ENCODE measurements around the gene OSBPL7.

Gene OSBPL7

DNA sequence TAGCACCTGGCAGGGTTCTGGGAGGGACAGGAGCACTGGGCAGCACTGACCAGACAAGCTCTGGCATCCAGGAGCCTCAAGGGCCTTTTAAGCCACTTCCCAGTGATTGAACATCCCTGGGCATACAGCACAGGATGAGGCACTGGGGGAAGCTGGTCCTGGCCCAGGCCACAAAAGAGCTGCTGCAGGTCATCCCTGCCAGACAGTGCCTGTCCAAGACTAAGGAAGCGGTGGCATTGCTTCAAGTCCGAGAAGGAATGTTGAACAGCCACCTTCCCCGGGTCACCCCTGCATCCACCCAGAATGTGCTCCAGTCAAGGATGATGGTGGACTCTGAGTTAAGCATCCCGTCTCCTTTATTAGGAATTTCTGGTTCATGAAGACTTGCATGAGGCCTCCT is 1.2 kb upstream of the OSBPL7 start:
- no peak for DNase-seq

DNA sequence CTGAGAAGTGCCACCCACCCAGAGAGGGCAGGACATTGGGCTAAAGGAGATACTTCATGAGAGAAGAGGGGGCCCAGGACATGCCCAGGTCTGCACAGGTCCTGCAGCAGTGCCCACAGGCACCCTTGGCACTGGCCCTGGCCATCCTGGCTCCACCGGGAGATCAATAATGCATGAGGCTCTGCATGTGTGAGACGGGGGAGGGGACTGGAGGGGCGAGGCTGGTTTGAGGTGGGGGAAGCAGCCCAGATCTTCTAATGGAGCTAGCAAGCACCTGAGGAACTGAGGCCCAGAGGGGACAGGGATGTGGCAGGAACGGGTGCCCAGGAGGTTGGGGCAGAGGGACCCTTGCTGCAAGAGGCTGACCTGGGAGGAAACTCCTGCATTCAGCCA is 567 bp downstream of the OSBPL7 start:
- no peak for DNase-seq

DNA sequence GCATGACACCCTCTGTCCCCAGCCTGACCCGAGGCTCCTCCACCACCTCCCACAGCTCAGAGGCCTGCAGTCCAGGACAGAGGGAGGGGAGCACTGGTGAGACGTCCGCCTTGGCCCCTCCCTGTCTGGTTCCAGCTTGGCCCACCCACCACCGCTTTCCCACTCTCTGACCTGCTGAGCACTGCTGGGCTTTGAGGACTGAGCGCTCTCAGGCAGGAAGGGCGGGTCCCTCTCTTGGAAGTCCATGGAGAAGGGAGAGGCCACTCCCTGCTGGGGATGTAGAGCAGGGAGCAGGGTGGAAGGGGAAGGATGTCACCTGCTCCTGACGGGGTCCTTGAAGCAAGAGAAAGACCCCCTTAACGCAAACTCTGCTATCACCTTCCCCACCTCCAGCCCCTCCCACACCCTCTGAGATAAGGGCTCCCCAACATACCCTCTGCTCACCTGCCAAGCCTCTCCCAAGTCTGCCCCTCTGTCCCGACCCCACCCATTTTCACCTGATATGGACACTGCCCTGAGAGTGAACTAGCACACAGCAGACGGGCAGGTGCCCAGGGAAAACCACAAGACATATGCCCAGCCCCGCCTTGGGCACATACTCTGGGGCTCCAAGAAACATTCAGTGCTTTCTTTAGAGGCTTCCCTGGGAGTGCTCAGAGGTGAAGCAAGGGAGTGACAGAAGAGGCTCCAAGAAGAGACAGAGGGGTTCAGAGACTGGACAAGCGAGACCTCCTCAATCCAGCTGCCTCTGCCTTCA is 1.4 kb downstream of the OSBPL7 start:
- DNase-seq: no peak

DNA sequence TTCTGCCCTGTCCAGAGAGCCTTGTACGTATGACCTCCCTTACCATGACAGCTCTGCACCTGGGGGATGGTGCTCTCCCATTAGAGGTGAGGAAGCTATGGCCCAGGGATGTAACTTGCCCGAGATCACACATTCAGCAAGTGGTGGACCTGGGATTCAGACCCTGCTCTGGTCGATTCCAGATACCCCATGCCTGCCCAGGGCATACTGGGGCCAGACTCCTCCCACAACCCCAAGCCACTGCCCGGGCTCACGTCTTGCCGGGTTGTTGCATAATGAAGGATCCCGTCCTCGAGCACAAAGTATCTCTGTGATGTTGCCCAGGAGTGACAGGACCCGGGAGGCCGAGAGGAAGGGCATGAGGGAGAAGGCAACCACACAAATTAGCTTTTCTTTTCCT is 2.1 kb downstream of the OSBPL7 start:
- no peak for DNase-seq

DNA sequence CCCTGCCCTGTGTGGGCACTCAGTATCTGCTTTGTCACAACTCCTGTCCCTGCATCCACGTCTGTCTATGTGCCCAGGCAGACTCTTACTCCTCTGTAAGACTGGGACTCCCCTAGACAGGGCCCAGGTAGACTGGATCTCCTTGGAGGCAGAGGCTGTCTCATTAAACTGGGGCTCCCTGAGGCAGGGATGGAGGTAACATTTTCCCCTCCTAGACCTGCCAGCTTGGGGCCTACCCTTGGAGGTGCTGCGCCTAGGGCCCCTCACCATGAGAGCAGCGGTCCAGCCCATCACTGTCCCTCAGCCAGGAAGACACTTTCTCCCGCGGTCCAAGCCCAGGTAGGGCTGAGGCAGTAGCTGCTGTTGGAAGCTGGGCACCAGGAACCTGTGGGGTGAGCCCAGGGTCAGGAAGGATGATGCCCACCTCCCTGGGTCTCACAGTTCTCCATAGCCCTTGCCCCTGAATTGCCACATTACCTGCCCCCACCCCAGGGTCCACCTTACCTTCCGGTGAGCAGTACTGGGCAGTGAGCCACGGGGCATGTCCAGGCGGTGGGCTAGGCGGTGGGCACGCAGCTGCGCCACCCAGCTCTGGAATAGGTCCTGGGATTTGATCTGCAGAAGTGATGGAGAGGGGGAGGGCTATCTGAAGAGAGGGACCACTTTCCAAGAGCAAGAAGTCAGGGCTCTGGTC is 3.4 kb downstream of the OSBPL7 start:
- DNase-seq: no peak

DNA sequence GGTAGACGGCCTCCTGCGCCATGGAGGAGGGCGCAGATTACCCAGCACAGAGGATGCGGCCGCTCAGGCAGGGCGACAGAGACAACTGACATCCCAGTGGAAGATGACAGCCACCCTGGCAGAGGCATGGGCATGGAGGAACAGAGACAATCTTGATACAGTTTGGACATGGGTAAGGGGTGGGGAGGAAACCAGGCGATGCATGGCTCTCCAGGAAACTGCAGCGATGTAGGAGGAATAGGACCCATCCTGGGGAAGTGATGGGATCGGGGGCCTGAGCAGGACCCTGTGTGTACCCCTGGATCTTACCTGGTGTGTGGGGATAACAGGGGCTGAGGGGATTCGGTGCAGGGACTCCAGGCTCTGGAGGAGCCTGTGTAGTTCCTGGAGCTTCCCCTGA is 4.6 kb downstream of the OSBPL7 start:
- no peak for DNase-seq

DNA sequence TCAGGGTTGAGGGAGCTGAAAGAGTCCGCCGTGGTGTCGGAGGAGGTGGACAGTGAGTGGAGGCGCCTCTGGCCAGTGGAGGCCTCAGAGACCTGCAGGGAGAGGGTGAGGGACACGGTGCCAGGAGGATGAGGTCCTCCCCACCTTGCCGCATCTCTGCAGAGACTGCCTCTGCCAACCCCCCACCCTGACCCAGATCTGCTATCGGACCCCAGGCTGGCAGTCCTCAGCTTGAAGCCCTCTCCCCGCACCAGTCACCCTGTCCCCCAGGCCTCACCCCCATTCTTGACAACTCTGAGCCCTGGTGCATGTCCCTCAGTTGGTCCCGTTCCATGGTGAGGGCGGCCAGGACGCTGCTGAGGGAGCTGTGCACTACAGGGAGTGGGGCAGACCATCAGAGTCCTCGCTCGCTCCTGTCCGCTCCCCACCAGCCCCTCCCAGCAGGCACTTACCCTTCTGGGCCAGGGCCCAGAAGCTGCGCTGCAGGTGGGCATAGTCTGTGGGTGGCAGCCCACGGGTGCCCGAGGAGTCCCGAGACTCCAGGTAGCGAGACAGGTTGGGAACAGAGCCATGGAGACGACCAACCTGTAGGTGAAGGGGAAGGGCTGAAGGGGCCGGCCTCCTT is 5.4 kb downstream of the OSBPL7 start:
- no peak for DNase-seq

DNA sequence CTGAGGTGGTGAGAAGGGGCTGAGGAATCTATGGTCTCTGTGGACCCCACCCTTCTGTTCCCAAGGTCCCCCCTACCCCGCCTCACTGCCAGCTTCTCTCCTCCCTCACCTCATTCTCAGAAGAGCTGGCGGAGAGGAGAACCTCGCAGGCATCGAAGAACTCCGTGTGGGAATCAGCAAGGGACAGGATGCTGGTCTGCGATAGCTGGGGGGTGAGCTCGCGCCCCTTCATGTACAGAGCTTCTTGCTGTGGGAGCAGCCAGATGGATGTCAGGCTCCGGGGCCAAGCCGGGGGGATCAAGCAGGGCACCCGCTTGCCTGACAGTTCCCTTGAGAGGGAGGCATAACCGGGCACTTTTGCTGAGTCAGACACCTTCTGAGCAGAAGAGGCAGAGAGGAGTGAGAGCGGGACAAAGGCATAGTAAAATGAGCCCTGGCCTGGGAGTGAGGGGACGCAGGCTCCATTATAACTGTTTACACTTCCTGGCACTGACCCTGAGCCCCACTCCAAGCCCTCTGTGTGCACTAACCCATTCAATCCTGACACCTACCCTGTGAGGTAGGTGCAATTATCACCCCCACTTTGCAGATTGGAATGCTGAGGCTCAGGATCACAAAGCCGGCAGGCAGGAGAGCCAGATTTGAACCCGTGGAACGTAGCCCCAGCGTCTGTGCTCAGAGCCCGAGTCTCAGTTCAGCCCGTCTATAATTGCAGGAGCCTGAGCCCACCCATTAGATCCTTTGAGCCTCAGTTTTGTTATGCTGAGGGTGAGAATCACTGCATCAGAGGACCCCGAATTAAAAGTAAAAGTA is 6.3 kb downstream of the OSBPL7 start:
- DNase-seq: no peak

DNA sequence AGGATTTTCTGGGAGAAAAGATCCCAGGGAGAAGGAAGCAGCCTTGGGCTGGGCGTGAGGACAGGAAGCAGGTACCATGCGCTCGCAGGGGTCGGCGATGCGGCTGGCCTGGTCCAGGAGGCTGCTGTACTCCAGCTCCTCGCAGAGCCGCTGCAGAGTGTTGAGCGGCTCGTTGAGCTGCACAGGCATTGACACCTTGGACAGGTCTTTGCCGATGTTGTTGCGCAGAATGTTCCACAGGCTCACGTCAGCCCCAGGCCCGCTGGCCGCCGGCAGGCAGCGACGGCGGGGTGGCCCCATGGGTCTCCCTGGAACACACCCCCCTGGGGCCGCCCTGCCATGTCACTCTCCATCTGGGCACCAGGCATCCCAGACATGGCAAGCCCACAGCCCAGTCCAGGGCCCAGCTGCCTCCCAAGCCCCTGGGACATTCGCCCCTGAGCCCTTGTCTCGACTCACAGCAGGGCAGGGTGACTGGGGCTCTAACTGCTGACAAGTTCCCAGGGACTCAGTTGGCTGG is 8.0 kb downstream of the OSBPL7 start:
- no peak for DNase-seq

DNA sequence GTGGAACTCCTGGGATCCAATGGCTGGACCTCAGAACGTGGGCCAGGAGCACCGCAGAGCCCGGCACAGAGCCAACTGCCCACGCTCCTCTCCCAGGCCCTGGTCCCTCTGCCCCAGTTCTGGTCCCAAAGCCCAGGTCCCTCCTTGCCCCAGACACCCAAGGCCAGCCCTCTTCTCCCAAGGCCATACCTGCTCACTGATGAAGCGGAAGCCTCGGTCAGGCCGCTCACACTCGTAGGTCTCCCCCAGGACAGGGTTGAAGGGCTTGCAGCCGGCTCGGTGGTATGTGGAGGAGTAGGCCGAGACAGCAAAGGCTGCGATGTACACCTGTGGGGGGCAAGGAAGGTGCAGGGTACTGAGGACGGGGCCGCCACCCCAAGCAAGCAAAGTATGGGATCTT is 8.5 kb downstream of the OSBPL7 start:
- no peak for DNase-seq

DNA sequence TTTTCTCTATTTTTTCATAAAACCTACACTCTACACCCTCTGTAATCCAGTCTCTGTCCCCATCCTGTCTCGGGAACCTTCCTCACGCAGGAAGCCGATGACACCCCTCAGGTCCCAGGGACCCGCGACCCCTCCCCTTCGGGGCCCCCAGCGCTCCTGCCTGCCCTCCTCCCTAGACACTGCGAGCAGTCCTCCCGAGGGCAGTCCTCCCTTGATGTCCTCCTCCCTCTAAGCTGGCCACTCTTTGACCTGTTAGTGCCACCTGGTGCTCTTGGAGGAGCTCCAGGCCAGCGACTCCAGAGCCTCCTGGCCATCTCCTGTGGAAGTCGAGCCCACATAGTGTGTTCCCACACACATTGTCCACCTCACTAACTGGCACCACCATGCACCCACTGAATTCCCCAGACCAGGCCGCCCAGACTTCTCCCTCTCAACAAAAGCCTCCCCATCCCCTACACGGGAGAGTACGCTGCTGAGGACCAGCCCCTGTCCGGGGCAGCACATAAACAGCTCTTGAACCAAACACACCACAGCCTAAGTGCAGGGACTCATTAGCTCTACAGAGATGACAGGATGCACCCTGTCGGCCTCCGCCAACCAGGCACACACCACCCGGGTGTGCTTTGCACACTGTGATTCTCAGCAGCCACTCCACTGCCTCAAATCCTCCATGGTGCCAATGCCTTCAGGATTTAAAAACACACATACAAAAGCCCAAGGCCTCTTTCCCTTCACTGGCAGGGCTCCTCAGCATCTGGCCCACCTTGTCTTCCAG is 9.3 kb downstream of the OSBPL7 start:
- no peak for DNase-seq

DNA sequence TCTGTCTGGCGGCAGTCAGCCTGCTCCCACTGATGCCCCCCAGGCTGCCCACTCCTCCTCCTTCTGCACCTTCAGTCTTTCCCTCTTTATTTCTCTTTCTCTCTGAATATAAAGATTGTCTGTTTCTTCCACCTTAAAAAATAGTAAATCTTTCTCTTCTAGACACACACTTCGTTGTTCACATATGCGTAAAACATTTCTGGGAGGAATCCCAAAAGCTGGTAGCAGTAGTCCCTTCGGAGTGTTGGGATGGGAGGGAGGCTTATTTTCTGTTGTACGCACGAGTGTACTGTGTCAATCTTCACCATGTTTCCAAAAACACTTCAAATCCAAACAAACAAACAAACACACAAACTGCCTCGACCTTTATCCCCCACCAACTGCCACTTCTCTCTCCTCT is 9.9 kb downstream of the OSBPL7 start:
- DNase-seq: no peak

DNA sequence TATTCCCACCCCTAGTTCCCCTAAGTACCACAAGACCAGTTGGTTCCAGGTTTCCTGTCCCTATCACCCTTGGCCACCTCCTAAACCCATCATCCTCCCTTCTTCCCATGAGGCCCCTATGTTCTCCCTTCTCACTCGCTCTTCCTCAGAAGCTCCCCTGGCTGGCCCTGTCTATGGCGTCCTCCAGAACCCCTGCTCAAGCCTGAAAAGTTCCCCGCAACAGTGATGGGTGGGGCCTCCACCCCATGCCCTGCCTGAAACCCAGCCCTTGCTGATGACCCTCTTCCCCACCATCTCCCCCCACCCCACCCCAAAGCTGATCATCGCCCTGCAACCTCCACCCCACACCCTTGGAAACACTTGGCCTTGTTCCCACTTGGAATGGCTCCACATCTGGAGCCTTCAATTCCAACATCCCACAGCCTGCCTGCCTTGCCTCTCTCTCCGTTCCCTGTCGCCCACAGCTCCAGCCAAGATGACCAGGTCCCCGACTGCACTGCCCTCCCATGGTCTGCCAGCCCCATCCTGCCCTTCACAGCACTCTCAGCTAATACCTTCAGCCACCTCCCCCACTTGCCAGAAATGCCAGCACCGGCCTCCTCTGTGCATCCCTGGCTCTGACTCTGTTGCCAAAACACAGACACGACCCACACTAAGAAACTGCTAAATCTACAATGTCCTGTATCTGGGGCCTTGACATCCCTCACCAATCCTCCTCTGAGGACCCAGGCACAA is 10.5 kb downstream of the OSBPL7 start:
- no peak for DNase-seq

DNA sequence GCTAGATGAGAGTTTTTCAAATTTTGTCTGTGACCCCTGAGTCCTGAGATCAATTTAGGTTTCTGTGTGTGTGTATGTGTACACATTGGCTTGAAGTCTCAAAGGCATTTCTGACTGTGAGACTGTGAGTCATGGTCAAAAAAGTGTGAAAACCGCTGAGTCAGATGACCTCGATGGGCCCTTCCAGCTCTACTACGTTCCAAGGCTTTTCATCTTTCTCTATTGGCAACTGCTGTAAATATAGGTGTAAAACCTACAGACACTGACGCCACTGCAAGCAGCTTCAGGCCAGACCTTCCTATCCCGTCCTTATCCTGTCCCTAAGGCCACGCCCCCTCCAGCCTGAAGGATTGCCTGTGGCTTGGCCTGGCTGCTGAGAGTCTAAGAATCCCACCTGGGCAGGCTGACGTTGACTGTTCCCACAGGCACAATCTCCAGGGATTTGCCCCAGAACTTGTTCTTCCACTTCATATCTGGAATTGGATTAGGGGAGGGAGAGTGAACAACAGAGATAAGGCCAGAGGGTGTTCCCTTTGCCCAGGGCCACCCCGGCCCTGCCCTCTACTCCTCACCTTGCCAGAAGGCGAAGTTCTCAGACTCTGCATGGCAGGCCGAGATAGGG is 11.3 kb downstream of the OSBPL7 start:
- no peak for DNase-seq

DNA sequence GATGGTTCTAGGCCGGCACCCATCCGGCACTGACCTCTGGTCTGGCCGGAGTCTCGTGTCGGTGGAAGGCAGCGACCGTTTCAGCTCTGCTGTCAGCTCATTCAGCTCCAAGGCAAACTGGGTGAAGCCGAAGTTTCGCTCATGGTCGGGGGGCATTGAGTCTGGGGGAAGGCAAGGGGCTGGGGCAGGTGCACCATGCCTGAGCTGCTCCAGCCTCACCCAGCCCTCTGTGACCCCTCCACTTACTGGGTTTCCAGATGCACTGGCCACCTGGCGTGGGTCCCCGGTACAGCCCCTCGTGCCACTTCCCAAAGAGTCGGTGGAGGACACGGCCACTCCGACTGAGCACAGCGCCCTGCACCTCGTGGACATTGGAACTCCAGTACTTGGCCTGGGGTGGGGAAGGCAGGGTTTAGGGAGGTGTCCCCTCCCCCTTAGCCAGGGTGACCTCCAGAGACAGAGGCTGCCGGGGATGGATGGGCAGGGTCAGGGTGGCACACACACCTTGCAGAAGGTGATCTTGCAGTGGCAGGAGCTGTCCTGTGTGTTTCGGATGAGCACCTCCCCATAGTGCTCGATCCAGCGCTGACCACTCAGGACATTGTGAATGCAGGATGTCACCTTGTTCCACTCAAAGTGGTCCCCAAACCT is 12.6 kb downstream of the OSBPL7 start:
- no peak for DNase-seq

DNA sequence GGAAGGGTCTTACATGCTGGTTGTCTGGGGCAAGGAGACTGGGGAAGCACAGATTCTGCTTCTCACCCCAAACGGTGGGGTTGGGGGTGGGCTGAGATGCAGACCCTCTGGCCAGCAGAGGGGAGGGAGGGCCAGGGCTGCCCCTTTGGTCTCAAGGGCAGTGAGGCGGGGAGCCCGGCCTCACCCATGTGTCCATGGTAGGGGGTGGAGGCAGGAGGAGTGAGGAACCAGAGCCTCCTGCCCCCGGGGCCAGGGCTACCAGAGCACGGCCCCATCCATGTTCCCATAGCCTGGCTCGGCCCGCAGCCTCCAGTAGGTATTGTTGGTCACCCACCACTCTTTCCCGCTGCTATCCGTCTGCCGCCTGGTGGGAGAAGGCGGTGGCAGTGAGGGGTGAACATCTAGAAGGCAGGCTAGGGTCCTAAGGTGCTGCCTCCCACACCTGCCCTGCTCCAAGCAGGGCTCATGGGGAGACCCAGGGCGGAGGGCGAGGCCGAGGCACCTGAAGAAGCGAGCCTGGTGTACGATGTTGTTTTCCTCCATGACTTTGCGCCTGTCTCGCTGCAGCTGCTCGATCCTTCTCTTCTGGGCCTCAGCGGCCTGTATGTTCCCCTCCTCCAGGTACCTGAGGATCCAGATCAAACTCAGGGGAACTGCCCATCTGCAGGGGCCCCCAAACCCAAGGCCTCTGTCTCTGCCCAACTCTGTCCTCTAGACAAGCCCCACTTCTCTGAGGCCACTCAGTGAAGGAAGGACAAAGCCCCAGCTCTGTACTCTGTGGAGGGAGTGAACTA is 13.4 kb downstream of the OSBPL7 start:
- no peak for DNase-seq

DNA sequence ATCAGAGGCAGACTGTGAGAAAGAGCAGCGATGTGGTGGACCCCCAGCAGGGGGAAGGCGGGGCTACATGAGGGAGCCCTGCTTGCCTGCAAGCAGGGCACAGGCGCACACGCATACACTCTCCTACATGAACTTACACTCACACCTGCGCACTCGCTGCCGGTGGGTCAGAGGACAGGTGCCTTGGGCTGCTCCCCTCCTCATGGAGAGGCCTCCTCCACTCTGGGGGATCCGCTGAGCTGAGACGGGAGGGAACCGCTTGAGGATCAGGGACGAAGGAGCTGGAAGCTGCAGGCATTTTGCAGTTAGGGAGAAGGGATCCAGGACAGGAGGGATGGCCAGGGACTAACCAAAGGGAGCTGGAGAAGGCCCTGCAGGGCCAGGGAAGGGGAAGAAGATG is 14.2 kb downstream of the OSBPL7 start:
- DNase-seq: no peak

DNA sequence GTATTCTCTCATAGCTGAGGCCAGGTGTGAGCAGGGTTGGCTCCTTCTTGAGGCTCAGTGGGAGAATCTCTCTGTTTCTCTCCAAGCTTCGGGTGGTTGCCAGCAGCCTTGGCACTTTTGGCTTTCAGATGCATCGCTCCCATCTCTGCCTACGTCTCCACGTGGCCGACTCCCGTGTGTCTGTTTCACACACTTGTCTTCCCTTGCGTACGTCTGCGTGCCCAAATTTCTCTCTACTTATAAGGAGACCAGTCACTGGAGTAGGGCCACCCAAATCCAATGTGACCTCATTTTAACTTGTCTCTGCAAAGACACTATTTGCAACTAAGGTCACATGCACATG is 14.7 kb downstream of the OSBPL7 start:
- DNase-seq: no peak

DNA sequence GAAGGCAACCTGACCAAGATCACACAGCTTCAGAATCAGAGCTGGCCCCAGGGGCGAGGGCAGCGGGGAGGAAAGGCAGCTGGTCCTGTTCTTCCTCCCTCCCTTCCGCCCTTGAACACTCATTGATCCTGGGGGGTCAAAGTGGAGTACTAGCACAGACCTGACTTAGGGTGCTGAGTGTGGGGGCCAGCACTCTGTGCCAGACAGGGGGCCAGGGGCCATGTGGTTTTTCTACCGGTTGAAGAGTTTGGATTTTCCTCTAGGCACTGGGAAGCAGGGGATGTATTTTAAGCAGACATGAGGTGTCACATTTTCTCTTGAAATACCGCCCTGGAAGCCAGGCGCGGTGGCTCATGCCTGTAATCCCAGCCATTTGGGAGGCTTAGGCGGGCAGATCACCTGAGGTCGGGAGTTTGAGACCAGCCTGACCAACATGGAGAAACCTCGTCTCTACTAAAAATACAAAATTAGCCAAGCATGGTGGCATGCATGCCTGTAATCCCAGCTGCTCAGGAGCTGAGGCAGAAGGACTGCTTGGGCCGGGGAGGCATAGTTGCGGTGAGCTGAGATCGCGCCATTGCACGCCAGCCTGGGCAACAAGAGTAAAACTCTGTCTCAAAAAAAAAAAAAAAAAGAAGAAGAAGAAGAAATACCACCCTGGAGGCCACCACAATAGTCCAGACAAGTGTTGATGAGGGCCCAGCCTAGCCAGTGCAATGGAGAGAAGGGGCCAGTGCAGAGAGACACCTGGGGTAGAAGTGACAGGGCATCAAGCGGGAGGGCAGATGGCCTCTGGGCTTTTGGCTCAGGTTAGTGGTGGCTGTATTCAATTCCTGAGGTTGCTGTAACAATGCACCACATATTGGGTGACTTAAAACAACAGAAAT is 15.3 kb downstream of the OSBPL7 start:
- DNase-seq: no peak

Measured in SHP77 treated with DMSO at 0.1 percent for 48 hours (cell line).